Stimulated activated naive CD4-positive, alpha-beta T cell (primary cell): ENCODE results near the gene UBE2L5.

ENCODE experiments used
- DNase-seq, 6 experiments: peaks; one replicate each; lab custom pipeline; 2025; lab: John Stamatoyannopoulos, UW

Gene UBE2L5

DNA sequence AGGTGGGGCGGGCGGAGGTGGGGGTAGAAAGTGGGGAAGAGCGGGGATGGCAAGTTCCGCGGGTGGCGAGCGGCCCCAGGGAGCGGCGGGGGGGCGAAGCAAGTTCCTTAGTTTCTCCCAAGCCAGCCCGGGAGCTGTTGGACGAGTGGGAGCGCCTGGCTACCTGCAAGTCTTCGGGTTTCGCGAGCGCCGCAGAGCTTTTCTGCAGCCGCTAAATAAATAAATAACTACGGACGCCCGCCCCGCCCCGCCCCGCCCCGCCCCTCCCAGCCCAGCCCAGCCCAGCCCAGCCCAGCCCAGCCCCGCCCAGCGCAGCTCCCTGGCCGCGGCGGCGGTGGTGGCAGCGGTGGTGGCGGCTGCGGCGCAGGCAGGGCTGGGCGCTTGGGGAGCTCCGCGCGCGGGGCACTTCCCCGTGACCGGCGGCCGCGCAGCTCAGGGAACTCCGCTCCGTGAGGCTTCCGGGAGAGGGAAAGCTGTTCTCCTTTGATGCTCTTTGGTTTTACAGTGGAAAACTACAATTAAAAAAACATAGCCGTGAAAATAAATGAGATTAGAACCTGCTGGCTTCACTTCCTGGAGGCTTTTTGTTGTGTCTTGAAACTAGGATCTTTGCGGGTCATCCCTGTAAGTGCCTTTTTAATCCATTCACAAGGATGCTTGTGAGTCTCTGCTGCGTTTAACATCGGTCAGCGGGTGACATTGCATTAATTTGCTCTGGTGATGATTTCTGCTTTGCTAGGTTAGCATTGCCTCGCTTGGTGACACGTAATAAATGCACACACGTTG lies at the start of gene UBE2L5:
UBE2L5 (plus strand) TSS at position 440 of the 786 bp plus-strand sequence. CDS start 5,498 bp downstream, outside the sequence.
- peak; percentile 32 to 85 (median 60) for DNase-seq

DNA sequence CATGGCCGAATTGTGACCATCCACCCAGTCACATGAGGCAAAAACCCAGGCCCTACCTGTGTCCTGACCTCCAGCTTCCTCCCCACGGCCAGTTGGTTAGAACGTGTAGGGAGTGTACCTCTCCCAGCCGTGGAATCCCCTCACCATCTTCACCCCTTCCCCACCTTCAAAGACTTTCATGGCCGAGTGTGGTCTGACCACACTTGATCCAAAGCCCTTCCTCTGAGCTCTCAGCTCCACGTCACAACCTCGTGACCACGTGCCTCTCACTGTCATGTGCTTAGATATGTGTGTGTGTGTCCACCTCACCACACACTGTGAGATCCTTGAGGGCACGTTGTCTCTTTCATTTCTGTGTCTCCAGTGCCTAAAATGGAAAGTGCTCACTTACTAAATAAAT lies 48.6 kb upstream of the UBE2L5 start:
- no peak for DNase-seq

DNA sequence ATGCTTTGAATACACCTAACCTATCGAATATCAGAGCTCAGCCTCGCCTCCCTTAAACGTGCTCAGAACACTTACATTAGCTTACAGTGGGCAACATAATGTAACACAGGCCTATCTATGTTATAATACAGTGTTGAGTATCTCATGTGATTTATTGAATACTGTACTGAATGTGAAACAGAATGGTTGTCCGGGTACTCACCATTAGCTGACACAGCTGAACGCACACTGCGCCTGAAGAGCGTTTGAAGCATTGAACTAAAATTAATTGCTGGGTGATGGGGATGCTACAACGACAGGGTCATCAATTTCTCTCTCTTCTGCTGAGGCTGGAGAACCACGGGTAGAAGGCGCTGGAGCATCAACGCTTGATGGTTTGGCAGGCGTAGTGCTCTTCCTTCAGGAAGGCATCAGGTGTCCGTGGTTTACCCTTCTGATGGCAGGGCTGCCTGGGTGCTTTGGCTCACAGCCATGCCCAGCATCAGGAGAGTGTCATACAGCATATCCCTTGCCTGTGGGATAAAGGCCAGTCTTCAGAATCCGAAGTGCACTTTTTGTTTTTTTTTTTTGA lies 46.9 kb upstream of the UBE2L5 start:
- no peak for DNase-seq

DNA sequence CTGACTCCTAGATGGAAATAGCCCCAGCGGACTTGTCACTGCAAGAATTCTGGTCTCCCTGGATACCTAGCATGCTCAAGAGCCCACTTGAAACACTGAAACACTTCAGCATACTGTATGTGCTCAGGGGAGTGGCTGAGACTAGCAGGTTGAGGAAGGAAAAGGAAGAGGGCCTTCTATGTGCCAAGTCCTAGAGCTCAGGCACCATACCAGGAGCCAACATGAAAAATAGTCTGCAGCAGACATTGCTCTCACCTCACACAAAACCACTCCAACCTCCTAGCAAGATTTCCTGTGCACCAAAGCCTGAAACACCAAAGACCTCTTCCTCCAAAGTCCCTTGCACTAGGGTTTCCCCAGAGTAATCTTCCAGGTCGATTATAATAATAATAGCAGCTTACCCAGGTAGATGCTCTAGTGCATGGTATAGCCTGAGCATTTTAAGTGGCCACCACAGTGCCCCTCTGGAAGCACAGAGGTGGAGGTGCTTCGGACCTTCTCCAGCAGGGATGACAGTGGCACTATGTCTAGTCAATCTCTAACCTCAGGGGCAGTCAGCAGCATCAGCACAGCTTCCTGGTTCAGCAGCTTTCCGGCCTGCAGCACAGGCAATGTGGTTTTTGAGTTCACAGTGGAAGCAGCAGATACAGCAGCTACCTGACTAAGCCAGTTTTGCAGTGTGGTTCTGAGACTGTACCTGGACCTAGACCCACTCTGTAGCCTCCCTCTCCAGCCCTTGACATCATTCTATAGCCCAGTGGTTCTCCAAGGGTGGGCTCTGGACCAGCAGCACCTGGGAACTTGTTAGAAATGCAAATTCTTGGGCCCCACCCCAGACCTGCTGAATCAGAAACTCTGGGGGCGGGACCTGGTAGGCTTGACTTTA lies 45.6 kb upstream of the UBE2L5 start:
- DNase-seq = peak; percentile 30 to 87 (median 66)

DNA sequence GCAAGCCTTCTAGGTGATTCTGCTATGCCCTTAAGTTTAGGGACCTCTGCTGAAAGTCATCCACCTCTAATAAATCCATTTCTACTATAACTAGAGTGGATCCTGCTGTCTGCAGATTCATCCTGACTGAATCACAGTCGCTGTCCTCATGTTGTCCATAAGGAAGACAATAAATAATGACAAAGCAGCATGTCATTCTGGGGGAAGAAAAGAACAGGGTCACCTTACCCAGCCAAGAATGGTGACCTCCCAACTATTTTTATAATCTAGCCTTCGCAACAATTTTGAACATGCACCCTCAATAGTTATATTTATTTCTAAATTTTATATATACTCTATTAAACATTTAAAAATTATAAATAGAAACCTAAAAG lies 45.0 kb upstream of the UBE2L5 start:
- DNase-seq = no peak

DNA sequence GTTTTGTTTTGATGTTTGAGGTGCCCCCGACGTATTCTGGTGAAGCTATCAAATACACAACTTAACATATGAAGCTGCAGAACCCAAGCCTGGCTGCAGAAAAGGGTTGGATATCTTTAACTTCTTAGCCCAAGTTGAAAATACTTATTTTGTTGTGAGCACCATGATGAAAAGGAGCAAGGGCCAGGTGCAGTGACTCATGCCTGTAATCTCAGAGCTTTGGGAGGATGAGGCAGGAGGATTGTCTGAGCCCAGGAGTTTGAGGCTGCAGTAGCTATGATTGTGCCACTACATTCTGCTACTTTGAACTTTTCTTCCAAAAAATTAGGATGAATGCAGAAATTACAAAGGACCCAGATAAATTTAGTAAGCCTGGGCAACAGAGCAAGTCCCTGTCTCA lies 44.1 kb upstream of the UBE2L5 start:
- no peak for DNase-seq

DNA sequence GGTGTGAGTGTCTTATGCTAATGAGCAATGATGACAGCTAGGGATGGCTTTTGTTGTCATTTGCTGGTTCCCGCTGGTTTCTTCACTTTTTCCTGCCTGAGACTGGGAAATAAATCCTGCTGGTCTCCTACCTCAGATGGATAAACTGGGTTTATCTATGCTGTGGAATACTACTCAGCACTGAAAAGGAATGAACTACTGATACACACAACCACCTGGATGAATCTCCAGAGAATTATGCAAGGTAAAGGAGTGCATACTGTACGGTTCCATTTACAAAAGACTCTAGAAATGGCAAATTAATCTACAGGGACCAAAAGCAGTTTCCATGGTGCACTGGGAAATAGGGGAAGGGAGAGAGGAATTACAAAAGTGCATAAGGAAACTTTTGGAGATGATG lies 41.2 kb upstream of the UBE2L5 start:
- DNase-seq = no peak

DNA sequence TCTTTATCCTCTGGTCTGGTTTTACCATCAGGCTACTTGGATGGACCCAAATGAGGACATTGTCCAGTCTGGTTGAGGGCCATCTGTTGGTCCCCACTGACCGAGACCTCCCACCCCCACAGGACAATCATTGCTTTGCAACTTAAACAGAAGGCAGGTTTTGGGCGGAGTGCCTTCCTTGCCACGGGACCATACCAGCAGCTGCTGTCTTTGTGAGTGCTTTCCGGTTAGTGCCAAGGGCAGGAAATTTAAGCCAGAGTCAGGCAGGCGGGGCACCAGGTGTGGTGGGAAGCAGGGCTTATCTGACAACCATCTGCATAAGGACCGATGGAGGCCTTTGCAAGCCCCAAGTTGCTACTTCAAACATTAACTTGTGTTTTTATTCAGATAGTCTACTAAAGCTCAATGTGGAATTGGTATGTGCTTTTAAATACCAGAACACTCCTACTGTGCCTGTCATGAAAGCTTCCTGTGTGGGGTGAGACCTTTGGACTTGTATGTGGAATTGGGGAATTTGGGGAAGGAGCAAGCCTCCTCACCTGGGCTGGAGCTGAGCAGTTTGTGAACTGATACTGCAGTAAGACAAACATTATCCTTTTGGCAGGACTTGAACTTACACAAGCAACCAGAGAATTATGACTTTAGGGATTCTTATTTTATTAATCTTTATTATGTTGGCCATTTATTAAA lies 39.3 kb upstream of the UBE2L5 start:
- DNase-seq = peak in 3 of 6 experiments; percentile 2 to 15 (median 3)

DNA sequence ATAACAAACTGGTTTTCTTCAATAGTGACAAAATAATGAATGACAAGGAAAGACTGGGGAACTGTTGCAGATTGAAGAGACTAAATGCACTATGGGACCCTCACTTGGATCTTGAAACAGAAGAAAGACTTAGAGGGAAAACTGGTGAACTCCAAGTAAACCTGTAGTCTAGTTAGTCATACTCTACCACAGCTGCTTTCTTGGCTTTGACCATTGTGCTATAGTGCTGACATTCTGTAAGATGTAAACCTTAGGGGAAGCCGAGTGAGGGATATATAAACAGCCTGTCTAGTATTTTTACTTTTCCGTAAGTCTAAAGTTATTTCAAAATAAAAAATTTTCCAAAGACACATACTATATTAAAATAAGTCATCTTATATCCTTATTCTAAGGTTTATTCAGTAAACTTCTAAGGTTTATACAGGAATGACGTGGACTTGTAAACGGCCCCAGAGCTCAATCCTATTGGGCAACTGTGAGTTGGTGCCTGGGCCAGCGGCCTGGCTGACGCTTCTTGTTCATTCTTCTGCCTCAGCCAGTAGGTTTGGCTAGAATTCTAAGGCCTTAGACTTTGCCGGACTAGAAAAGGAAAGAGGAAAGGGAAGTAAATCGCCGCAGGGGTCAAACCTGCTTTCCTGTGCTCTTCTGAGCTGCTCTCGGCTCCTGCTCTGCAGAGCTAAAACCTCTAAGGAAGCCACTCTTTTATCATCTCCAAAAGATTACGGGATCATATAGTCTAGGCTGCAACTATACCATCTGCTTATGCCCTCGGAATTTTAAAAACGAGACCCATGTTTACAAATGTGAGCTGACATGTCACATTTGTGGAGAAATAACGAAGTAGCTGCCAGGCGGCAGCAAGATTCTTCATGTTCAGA lies 33.6 kb upstream of the UBE2L5 start:
- DNase-seq = no peak

DNA sequence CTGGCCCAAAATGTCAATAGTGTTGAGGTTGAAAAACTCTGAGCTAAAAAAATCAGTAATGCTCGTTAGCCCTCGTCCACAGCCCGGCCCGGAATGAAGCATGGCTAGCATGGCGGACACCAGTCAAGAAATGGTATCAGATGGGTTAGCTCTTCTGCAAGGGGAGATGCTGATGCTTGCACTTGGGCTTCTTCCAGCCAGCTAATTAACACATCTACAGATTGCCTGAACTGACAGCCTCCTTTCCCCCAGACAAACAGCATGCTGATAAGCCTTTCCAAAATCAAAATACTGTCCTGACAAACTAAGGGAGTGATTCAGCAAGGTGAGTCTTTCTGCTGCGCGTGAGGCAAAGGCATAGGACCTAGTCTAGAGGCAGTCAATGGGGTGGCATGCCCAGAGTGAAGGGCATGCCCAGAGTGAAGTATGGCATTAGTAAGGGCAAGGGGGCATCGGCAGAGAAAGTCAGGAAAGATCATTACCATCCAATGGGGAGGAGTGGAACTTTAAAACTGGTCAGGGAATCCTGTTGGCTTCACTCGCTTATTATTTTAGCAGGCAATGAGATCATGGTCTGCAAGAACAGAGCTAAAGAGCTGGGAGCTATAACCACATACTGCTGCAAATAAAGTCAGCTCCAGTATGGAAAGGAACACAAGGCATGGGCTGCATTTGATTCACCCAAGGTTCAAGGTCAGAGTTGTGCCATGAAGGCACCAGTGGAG lies 30.2 kb upstream of the UBE2L5 start:
- DNase-seq = no peak

DNA sequence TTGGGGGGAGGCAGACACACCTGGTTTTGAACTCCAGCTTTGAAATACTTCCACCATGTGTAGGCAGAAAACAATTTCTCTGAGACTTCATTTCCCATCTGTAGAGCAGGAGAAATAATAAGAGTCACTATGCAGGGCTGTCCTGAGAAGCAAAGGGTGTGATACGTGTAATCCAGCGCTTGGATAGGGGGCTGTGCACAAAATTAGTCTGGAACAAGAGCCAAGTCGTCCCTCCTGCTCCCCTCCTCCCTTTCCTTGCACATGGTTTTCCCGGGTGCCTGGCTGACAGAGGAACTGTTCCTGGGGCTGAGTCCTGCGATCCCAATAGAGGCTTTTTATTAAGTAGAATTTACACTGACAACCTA lies 29.6 kb upstream of the UBE2L5 start:
- DNase-seq = no peak

DNA sequence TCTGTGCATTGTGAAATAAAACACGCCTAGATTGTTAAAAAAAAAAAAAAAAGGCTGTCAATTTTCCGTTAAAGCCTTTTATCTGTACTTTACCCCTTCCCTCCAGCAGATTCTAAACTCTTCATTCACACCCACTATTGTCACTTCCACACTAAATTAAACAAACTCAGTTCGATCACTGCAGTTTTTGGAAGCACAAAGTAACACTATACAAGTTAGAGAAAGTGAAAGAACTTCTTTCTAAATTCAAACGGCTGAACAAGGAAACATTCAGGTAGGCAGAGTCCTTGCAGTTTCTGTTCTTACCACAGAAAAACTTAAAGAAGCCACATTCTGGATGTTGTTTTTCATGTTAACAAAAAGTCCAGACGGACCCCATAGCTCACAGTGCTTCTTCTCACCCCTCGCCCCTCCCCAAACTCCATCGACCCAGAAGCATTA lies 27.5 kb upstream of the UBE2L5 start:
- DNase-seq = peak in 3 of 6 experiments; percentile 61 to 64 (median 64)

DNA sequence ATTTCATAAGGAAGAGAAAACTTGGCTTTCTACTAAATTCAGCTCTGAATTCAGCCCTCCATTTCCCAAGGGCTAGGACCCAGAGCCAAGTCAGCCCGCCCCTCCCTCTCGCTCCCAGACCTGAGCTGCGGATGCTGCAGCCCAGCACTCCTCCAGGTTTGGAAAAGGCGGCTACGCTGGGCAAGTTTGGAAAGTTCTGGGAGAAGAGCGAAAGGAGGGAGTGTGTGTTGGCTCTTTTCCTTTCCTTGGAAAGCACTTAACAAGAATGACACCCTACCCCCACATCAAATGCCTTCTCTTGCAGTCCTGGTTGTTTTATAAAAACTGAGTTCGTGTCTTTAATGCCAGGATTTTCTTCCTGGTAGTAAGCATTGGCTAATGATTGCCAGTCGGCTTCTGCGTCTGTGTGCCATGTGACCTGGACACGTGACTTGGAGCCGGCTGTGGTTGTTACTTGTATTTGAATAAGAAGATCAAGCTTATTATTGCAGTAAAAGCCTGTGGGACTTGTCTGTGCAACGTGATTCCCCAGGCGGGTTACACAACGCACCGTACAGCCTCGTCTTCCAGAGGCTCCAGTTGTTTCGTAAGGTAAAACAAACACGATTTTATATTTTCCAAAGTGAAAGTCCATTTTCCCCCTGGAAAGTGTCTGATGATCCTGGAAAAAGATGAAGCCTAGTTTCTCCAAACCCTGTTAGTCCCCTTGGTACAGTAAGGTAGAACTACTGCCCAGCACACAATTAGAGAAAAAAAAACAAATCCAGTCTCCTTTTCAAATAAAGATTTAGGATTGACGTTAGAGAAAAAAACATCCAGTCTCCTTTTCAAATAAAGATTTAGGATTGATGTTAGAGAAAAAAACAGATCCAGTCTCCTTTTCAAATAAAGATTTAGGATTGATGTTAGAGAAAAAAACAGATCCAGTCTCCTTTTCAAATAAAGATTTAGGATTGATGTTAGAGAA lies 26.8 kb upstream of the UBE2L5 start:
- peak; percentile 38 to 74 (median 67) for DNase-seq

DNA sequence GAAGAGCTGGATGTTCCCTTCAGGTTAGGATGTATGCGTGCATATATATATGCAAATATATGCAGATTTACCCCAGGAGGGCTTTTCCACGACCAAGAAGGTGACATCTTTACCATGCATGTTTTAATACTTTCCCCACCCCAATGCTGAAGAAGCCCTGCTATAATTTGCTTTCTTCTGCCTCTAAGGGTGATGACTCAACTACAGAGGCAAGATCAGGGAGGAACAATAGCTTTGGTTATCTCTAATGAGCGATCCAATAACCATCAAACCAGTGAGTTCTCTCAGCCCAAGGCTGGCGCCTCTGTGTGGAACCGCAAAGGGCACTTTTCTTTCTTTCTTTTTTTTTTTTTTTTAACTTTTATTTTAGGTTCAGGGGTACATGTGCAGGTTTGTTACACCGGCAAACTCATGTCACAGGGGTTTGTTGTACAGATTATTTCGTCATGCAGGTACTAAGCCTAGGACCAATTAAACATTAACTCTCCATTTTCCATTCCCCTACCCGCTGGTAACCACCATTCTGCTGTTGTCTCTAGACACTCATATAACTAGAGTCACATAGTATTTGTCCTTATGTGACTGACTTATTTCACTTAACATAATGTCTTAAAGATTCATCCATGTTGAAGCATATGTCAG lies 25.7 kb upstream of the UBE2L5 start:
- no peak for DNase-seq

DNA sequence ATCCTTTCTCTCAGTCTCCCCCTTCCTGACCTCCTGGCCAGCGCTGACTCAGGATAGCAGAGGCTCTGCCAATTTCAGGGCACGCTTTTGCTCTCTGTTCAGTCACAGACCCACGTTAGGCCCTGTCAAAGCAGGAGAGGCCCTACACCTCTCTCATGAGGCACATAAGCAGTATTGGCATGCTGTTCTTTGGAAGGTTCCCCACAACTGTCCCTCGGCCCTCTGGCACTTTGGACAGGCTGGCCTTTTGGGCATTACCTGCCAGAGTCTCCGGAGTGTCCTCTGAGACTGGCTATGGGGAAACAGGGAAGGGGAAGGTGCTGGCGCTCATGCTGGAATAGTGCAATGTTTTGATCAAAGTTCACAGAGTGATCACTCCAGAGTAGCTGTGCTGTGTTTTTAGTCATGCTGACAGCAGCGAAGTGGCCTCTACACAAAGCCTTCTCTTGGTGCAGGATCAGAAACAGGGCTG lies 23.7 kb upstream of the UBE2L5 start:
- no peak for DNase-seq

DNA sequence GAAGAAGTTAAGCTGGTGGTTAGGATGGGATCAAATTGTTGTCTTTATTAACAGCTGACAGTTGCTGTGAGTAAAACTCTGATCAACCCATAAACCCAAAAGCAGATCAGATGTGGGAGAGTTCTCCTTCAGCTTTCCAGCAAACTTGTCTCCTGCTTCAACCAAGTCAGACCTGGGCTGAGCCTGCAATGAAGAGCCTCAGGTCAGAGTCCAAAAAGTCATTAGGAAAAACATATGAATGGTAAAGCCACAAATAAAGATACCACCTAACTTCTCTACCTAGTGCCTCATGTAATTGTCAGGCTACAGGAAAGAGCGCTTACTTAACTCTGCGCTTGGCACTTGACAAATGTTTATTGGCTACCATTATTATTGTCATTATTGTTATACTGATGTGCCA lies 21.9 kb upstream of the UBE2L5 start:
- no peak for DNase-seq

DNA sequence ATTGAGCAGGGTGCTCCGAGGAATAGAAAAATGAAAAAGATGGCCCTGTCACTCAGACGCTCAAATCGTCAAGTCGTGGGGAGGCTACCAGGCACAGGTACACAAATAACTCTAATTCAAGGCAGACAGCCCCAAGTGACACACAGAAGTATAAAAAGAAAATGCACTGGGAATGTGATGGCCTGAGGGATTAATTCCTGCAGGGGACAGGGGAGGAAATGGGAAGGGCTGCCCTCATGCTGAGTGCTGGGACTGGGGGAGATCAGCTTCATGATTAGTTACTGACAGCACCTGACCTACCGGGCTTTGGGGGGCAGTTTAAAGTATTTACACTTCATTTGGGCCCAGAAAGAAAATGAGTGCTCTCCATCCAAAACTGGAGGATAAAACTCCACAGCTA lies 20.9 kb upstream of the UBE2L5 start:
- no peak for DNase-seq

DNA sequence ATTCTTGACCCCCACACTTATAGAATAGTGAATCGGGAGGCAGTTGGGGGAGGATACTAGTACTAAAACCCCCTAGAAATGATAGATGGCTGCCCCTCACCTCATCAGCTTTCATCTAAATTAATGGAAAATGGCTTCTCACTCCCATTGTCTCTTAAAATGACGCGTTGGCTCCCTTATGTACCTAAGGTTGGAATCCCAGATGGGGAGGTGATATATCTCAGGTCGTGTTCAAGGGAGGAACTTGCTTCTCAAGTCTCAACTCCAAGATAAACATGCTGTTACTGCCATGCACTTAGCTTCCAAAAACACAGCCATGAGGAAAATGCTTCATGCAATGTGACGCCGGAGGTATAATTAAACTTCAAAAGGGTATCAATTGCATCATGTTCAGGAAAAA lies 18.8 kb upstream of the UBE2L5 start:
- DNase-seq = no peak

DNA sequence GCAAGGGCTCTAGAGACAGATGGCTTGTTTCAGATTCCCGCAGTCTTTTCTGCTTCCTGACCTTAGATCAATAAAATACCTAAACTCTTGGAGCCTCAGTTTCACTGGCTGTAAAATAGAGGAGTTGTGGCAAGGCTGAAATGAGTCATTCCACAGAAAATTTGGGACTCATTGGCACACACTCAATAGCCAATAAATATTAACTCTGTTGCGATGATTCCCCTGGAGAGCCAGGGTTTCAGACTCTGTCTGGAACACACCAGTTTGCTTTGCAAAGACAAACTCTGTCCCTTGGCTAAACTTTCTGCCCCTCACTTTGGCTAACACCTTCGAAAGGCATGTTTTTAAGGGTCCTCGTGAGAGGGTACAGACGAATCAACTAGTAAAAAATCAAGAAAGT lies 18.1 kb upstream of the UBE2L5 start:
- no peak for DNase-seq
